NCI-H1105 treated with DMSO at 0.1 percent for 48 hours (cell line): ENCODE measurements around the gene GPR17.

Experiments
- DNase-seq: peaks from one replicate; lab custom pipeline; 2025; lab: John Stamatoyannopoulos, UW

Gene GPR17

DNA sequence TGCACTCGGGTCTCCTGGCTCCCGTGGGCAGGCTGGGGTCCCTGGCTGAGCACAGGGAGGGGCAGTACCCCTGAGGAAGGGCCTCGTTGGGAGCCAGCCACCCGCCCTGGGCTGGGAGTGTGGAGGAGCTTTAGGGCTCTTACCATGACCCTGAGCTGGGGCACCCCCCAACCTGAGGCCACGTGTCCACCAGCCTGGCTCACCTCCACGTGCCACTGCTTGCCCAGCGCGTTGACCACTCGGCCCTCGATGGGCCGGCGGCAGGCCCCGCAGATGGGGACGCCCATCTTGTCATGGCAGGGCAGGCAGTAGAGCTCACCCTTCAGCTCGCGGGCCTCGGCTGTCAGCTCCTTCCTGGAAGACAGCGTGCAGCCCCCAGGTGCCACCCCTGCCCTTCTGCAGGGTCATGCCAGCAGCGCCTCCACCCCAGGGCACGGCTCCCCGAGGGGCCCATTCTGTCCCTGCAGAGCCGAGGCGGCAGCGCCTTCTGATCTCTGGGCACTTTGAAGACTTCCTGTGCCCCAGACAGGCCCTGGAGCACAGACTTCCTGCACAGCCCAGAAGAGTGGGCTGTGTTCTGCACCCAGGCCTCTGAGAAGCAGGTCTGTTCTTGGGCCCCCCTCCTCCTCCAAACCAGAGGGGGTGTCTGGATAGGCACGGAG is 4.0 kb upstream of the GPR17 start:
- no peak for DNase-seq

- DNase-seq = no peak
Observed at GRCh38 chr2:127642706-127643438, 3.1 kb upstream of the GPR17 start.

DNA sequence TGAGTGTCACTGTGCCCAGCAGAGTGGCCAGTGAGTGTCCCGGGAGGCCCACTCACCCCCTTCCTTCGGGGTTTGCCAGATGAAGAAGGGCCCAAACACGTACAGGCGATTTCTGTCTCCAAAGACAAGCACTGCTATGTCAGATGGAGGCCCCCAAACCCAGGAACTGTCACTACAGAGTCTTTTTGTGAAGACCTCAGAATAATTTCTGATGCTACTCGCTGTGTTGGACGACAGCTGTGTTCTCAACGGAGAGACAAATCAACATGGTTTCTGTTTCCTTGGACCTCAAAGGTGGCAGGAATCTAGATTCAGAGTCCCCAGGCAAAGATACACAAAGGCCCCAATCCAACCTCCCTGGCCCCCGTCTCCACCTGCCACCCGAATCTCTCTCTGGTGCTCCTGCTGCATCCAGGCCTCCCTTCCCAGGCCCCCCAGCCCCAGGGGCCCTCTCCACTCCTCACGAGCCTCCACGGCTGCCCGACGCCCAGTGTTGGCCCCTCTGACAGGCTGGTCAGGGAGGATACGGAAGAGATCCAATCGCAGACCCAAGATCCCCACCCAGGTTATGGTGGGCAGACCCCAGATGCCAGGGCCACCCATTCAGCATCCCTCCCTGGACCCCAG is 2.4 kb upstream of the GPR17 start:
- no peak for DNase-seq

DNA sequence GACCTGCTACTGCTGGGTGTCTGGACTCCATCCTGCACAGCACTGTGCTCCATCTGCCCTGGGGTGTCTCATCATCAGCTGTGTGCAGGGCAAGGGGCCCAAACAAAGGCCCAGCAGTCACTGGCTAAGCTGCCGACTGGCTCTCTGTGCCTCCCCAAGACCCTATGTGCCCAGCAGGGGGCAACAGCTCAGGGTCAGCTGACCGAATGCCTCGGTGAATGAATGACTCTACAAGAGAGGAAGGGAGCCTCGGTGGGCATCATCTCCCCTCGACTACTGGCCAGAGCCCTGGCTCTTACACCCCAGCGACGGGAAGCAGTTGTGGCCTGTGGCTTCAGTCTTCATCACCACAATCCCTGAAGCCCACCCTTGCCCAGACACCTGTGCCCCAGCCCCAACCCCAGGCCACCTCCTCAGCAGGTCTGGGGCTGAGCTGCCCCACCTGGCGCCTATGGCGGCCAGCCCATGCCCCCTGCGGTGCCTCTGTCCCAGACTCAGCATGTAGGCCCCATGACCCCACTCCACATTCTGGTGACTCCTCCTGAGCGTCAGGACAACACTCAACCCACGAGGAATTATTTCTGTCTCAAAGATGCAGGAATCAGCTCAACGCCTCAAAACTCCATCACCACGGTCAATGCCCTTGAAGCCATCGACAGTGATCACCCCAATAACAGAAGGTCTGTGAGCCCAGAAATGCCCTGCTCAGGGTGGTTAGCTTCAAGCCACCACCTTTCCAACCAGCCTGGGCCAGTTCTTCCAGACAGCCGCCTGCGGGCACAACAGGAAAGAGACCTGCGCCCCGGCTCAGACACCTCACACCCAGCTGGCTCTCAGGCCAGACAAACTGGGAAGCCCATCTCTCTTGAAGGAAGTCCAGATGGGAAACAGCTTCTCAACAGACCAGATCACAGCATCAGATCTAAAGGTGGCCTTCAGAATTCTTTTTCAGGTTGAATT is 1.6 kb upstream of the GPR17 start:
- no peak for DNase-seq

DNA sequence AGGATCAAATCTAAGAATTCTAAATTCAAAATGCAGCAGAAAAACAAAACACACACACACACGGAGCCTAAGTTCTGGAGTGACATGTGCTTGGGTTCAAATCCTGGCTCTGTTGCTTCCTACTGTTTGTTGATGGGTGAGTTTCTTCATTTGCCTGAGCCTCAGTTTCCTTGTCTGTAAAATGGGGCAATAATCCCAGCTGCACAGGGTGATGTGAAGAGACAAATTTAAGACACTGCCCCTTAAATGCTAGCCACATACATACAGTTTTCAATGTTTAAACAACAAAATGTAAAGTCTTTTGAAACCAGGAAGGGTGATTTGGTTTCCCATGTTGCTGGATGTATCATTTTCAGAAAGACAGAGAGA is 943 bp upstream of the GPR17 start:
- DNase-seq = no peak

DNA sequence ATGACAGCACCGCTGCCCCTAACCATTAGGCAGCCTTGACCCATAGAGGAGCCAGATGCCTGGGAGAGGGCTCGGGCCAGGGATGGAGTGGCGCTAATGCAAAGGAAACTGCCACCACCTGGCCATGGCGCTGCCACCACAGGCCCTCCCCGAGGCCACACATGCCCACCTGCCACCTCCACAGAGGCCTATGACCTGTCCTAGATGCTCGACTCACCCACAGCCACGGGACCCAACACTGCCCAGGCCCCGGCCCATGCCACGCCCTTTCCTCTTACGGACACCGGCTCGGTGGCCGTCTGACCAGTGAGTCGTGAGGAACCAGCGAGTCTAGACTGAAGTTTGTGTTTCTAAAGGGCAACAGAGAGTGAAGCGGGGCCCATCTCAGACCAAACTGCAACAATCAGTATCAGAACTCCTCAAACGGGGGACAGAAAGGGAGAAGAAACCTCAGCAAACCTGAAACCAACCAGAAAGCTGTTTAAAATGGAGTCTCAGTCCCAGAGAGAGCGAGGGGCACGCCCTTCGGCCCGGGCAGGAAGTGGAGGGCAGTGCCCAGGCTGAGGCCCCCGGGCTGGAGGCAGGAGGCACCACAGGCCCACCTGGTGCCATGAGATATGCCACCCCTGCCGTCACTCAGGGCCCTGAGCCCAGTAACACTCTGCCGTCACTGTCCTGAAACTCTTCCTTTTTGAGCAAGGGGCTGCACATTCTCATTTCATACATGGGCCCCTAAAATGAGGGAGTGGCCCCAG is 711 bp downstream of the GPR17 start:
- no peak for DNase-seq

DNA sequence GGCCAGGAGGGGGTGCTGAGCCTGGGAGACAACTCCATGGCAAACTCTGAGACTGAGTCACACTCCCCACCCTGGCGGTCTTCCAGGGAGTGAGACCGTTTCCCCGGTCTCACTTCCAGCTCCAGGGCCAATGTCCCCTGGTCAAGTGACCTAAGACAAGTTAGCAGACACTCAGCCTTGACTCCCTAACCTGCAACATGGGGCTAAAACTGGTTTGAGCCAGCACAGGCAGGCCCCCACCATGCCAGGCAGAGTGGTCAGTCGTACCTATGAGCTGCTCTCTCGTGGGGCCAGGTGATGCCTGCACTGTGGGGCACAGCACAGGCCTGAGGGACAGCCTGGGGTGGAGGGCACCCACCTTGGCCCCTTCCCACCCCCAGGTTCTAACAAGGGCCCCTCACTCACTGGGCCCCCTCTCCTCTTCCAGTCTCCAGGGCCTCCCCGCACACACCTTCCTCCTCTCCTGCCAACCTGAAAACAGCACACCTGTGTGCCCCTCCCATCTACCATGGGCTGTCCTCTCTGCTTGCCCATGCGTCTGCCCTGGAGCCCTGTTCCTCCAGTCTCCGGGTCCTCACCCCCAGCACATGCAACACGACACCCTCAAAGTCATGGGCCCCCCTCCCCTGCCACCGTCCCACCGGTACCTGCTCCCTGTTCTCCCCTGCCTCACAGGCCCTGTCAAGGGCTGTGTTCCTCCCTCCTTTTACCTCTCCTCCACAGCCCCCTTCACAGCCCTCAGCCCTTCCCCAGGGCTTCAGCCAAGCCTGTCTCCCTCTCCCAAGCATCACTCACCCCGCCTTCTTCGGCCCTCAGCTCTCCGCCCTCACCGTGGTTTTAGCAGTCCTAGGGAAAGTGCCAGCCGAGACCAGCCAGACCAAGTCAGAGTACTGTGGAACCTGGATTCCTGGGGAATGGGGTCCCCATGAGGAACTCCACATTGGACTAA is 1.6 kb downstream of the GPR17 start:
- DNase-seq = no peak

- no peak for DNase-seq
Observed at GRCh38 chr2:127648321-127648720, 2.4 kb downstream of the GPR17 start.

- DNase-seq = no peak
Observed at GRCh38 chr2:127649100-127649611, 3.2 kb downstream of the GPR17 start.

DNA sequence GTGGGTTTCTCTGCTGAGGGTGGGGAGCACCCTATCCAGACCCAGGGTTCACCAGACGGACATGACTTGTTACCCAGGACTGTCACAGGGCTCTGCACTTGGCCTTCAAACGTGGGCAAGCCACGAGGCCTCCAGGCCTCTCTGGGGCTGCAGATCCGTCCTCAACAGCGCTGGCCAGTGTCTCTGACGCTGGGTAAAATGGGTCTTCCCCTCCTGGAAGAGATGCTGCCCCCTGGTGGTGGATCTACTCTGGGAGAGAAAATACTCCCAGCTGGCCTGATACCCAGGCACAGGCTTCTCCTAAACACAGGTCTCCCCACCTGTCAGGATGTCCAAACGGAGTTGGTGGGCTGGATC is 3.7 kb downstream of the GPR17 start:
- peak; percentile 43 for DNase-seq

GRCh38 chr2:127650041-127650784 is 4.3 kb downstream of the GPR17 start:
- DNase-seq = no peak

- no peak for DNase-seq
Observed at GRCh38 chr2:127650785-127651380, 4.9 kb downstream of the GPR17 start.

GRCh38 chr2:127651381-127651809 is 5.4 kb downstream of the GPR17 start:
- DNase-seq = no peak

DNA sequence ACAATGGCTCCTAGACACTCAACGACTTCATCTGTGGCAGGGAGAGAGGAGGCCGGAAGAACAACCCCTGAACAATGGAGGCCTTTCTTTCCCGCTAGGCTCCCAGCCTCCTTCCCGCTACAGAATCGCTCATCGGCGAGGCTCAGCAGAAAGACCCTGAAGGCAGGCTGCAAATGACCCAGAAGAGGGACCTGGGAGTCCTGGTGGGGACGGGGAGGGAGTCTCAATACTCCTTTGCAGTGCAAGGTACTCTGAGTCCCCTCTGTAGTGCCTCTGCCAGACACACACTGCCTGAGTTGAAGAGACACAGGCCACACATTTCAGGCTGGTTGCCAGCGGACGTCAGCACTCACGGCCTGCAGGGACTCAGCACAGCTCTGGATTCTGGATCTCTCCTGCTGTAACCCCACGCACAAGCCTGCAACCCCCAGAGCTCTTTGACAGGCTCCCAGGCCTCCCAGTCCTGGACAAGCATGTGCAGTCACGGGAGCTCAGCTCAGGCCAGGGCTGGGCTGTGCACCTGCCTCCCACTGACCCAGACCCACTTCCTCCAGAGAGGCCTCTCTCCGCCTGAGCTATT is 6.1 kb downstream of the GPR17 start:
- no peak for DNase-seq

- DNase-seq = no peak
Observed at GRCh38 chr2:127652786-127653357, 6.9 kb downstream of the GPR17 start.

DNA sequence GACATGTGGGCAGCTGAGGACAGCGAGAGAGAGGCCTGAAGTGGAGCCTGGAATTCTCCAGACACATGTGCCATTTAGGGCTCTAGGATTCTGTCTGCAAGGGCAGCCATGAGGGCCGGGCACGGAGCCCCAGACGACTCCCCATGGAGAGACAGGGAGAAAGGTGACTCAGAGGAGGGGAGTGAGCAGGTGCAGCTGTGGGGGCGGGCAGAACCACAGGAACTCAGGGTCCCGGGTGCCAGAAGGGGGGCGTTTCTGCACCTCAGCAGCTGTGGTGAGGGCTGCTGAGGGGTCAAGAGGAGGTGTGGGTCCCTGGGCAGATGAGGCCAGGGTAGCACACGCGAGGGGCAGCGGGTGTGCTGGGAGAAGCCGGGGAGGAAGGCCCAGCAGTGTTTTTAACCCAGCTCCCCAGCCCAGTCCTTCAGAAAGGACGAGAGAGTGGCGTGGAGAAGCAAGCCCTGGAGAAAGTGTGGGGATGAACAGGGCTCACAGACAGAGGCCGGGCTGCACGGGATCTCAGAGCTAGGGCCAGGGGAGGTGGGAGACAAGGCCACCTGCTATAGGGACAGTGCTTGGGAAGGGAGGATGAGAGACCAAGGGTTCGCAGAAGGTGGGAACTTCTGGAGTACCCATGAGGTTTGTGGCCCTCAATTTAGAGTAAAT is 7.6 kb downstream of the GPR17 start:
- no peak for DNase-seq

DNA sequence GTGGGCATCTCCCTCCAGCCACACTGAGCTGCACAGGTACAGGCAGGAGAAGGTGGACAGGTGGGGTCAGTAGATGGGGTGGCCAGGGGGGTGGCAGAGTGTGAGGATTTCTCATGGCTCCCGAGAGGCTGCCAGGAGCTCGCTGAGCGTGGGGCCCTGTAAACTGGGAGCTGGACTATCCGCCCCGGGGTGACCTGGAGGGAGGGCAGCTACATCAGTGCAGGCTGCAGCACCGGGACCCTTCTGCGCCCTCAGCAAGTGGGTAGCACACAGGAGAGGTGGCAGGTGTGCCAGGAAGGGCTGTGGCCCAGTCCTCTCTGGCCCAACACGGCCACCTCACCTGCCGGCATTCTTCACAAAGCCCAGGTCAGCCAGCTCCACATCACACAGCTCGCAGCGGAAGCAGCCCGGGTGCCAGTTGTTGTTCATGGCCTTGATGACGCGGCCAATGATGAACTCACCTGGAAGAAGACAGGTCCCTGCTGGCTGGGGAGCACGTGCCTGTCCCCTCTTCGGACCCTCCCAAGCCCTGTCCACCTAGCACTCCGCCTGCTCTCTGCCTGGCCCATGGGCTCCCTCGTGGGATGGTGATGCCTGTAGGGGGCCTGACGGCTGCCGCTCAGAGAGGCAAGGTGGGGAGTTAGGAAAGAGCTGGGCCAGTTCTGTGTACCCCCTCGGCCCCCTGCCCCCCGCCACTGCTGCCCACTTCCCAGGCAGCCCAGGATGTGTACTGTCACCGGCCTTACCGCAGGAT is 8.3 kb downstream of the GPR17 start:
- no peak for DNase-seq
